Measurements from ENCODE around the gene SGCE.

The SGCE gene

GRCh38 chr7:94650147-94651051 is 5.5 kb downstream of the SGCE start:
- Histone ChIP-seq H3K9me3 (replicated peaks; ENCODE audit: insufficient read depth, low read length) (no peaks in the 10 kb centered on the region), H3F3A (ENCODE audit: insufficient read depth, low read length) (0 out of 2 replicates have a peak, but pooled peaks cover 3% of the 10 kb centered on the region), H3K79me2 (ENCODE audit: low read length) (peaks cover 76% of the 10 kb centered on the region), H3K4me2 (ENCODE audit: low read depth, low read length) (no peak overlapping the region), H3K27me3 (replicated peaks; ENCODE audit: insufficient read depth, low read length) (no peaks in the 10 kb centered on the region), H3K9me2 (replicated peaks; ENCODE audit: insufficient read depth, low read length) (no peaks in the 10 kb centered on the region), H2AFZ (ENCODE audit: low read length) (no peak overlapping the region), H3K27ac (ENCODE audit: low read length) (no peak overlapping the region), H3K4me1 (ENCODE audit: low read length) (0 out of 2 replicates have a peak, but pooled peaks cover 6% of the 10 kb centered on the region), H3K9ac (ENCODE audit: low read length) (no peak overlapping the region), H4K20me1 (ENCODE audit: insufficient read depth, low read length) (no peaks in the 10 kb centered on the region), H3K4me3 (ENCODE audit: low read length) (no peak overlapping the region), H3K36me3 (replicated peaks; ENCODE audit: insufficient read depth, low read length) (no peaks in the 10 kb centered on the region)
- no peak for DNase-seq
- no peak for TF ChIP-seq EZH2 (optimal IDR thresholded peaks at IDR 0.05; ENCODE audit: low read depth, low read length)
- no peak for TF ChIP-seq EZH2phosphoT487 (IDR thresholded peaks at IDR 0.05; ENCODE audit: low read length)
- TF ChIP-seq CTCF (IDR thresholded peaks at IDR 0.05; ENCODE audit: low read length), result no peak

GRCh38 chr7:94649450-94649849 is 6.5 kb downstream of the SGCE start:
- H3K9ac ChIP-seq (ENCODE audit: low read length), result no peak overlapping the region
- H3K4me1 ChIP-seq (ENCODE audit: low read length), result 0 out of 2 replicates have a peak, but pooled peaks cover 6% of the 10 kb centered on the region
- H4K20me1 ChIP-seq (ENCODE audit: insufficient read depth, low read length), result no peaks in the 10 kb centered on the region
- no peaks in the 10 kb centered on the region for H3F3A ChIP-seq (ENCODE audit: insufficient read depth, low read length)
- H3K9me3 ChIP-seq (replicated peaks; ENCODE audit: insufficient read depth, low read length), result no peaks in the 10 kb centered on the region
- no peaks in the 10 kb centered on the region for H3K36me3 ChIP-seq (replicated peaks; ENCODE audit: insufficient read depth, low read length)
- no peak overlapping the region for H2AFZ ChIP-seq (ENCODE audit: low read length)
- H3K4me3 ChIP-seq (ENCODE audit: low read length), result no peak overlapping the region
- TF ChIP-seq EZH2phosphoT487 (IDR thresholded peaks at IDR 0.05; ENCODE audit: low read length), result no peak
- H3K9me2 ChIP-seq (replicated peaks; ENCODE audit: insufficient read depth, low read length), result no peaks in the 10 kb centered on the region
- no peak overlapping the region for H3K4me2 ChIP-seq (ENCODE audit: low read depth, low read length)
- H3K79me2 ChIP-seq (ENCODE audit: low read length), result peaks cover 76% of the 10 kb centered on the region
- H3K27me3 ChIP-seq (replicated peaks; ENCODE audit: insufficient read depth, low read length), result no peaks in the 10 kb centered on the region
- DNase-seq, result no peak
- no peak overlapping the region for H3K27ac ChIP-seq (ENCODE audit: low read length)

- DNase-seq, result no peak
- Histone ChIP-seq H3K79me2 (ENCODE audit: low read length) (peaks cover 72% of the 10 kb centered on the region), H4K20me1 (ENCODE audit: insufficient read depth, low read length) (no peaks in the 10 kb centered on the region), H3K9me3 (replicated peaks; ENCODE audit: insufficient read depth, low read length) (no peaks in the 10 kb centered on the region), H3K36me3 (replicated peaks; ENCODE audit: insufficient read depth, low read length) (no peaks in the 10 kb centered on the region), H3K4me1 (ENCODE audit: low read length) (0 out of 2 replicates have a peak, but pooled peaks cover 6% of the 10 kb centered on the region), H3K27ac (ENCODE audit: low read length) (no peak overlapping the region), H3K4me2 (ENCODE audit: low read depth, low read length) (no peak overlapping the region), H3K27me3 (replicated peaks; ENCODE audit: insufficient read depth, low read length) (no peaks in the 10 kb centered on the region), H3K4me3 (ENCODE audit: low read length) (no peak overlapping the region), H3K9ac (ENCODE audit: low read length) (no peak overlapping the region), H2AFZ (ENCODE audit: low read length) (no peak overlapping the region), H3K9me2 (replicated peaks; ENCODE audit: insufficient read depth, low read length) (no peaks in the 10 kb centered on the region), H3F3A (ENCODE audit: insufficient read depth, low read length) (no peaks in the 10 kb centered on the region)
- TF ChIP-seq CTCF (IDR thresholded peaks at IDR 0.05; ENCODE audit: low read length), result no peak
- no peak for TF ChIP-seq EZH2 (optimal IDR thresholded peaks at IDR 0.05; ENCODE audit: low read depth, low read length)
- no peak for TF ChIP-seq EZH2phosphoT487 (IDR thresholded peaks at IDR 0.05; ENCODE audit: low read length)
Observed at GRCh38 chr7:94648731-94649130, 7.2 kb downstream of the SGCE start.

GRCh38 chr7:94647295-94647694 is 8.6 kb downstream of the SGCE start:
- DNase-seq, result no peak
- no peak overlapping the region for H2AFZ ChIP-seq (ENCODE audit: low read length)
- TF ChIP-seq CTCF (IDR thresholded peaks at IDR 0.05; ENCODE audit: low read length), result no peak
- no peak for TF ChIP-seq EZH2phosphoT487 (IDR thresholded peaks at IDR 0.05; ENCODE audit: low read length)
- TF ChIP-seq EZH2 (optimal IDR thresholded peaks at IDR 0.05; ENCODE audit: low read depth, low read length), result no peak
- H3K9me2 ChIP-seq (replicated peaks; ENCODE audit: insufficient read depth, low read length), result no peaks in the 10 kb centered on the region
- peaks cover 68% of the 10 kb centered on the region for H3K79me2 ChIP-seq (ENCODE audit: low read length)
- no peaks in the 10 kb centered on the region for H3K36me3 ChIP-seq (replicated peaks; ENCODE audit: insufficient read depth, low read length)
- H3K27ac ChIP-seq (ENCODE audit: low read length), result no peak overlapping the region
- no peak overlapping the region for H3K4me2 ChIP-seq (ENCODE audit: low read depth, low read length)
- no peak overlapping the region for H3K4me3 ChIP-seq (ENCODE audit: low read length)
- no peaks in the 10 kb centered on the region for H3K9me3 ChIP-seq (replicated peaks; ENCODE audit: insufficient read depth, low read length)
- no peaks in the 10 kb centered on the region for H3K27me3 ChIP-seq (replicated peaks; ENCODE audit: insufficient read depth, low read length)
- H3K9ac ChIP-seq (ENCODE audit: low read length), result no peak overlapping the region
- no peaks in the 10 kb centered on the region for H3F3A ChIP-seq (ENCODE audit: insufficient read depth, low read length)
- H4K20me1 ChIP-seq (ENCODE audit: insufficient read depth, low read length), result no peaks in the 10 kb centered on the region
- no peaks in the 10 kb centered on the region for H3K4me1 ChIP-seq (ENCODE audit: low read length)
